Endothelial cell of umbilical vein (primary cell): Measurements from ENCODE around the gene KAT6B. TPM values are rescaled to one million over a fixed set of nuclear protein-coding genes. Genes with fewer than 3 reads are reported as not detected.

Source experiments
- BruUV-seq: library from RNA; stranded (reverse); fragments of 400-500 nt; replicated peaks from 2 replicates; lab custom pipeline; 2021; lab: Mats Ljungman, UMichigan
- CTCF ChIA-PET: fragments of 300-600, 350-600 bp; sonication (Branson Sonifier 250); formaldehyde crosslinking; loops from one replicate; lab custom pipeline; 2021; ENCODE audit warnings: antibody characterized with exemption, inconsistent platforms; lab: Charles Lee
- POLR2A ChIA-PET: fragments of 300-600, 350-600 bp; sonication (Branson Sonifier 250); formaldehyde crosslinking; loops from one replicate; lab custom pipeline; 2021; ENCODE audit warnings: antibody characterized with exemption, inconsistent platforms; lab: Charles Lee
- DNase-seq: peaks from one replicate; pipeline ENCODE4 v3.0.0-alpha.2; 2011; ENCODE audit warnings: low read depth, low spot score
- FAIRE-seq: peaks from 2 replicates; lab custom pipeline; 2011; peaks lifted over from hg19 to GRCh38; lab: Jason Lieb, UNC
- H2AFZ ChIP-seq: 2 replicates; pipeline ENCODE4 v1.6.0; 2012; ENCODE audit warnings: low read depth, low read length, control low read depth, inconsistent platforms
- H3K27ac ChIP-seq: 2 replicates; pipeline ENCODE4 v1.5.1; 2011; ENCODE audit warnings: low read depth, mild to moderate bottlenecking, control low read depth, low read length, moderate library complexity; ENCODE audit not compliant: insufficient read depth
- H3K27me3 ChIP-seq, 2 experiments: 2 replicates each; pipeline versions ENCODE4 v1.6.0 to v1.6.1; 2011; ENCODE audit warnings: low read length in 2 of 2, mixed read lengths in 1 of 2; ENCODE audit not compliant: control insufficient read depth in 2 of 2, insufficient read depth in 2 of 2
- H3K36me3 ChIP-seq, 2 experiments: 2 replicates in 1 of 2; 3 replicates in 1 of 2; pipeline ENCODE4 v1.5.1; 2011; ENCODE audit warnings: low read length in 2 of 2, mild to moderate bottlenecking in 1 of 2, moderate library complexity in 1 of 2; ENCODE audit not compliant: control insufficient read depth in 2 of 2, insufficient read depth in 2 of 2; ENCODE audit errors: extremely low read depth in 1 of 2
- H3K4me1 ChIP-seq: 3 replicates; pipeline ENCODE4 v1.5.1; 2011; ENCODE audit warnings: mild to moderate bottlenecking, low read length; ENCODE audit not compliant: control insufficient read depth, insufficient read depth; ENCODE audit errors: extremely low read depth
- H3K4me2 ChIP-seq: 2 replicates; pipeline ENCODE4 v1.6.1; 2011; ENCODE audit warnings: low read length, control low read depth, mixed read lengths; ENCODE audit not compliant: insufficient read depth
- H3K4me3 ChIP-seq, 3 experiments: fragments of 200-600 bp in 1 of 3; sonication (generic), shearing (Covaris generic) in 1 of 3; replicated peaks in 1 of 3; 2 replicates each; pipeline ENCODE4 v1.5.1; 2011 to 2016; ENCODE audit warnings: control low read depth in 3 of 3, low read length in 3 of 3, mild to moderate bottlenecking in 2 of 3, inconsistent platforms in 1 of 3, low read depth in 1 of 3, moderate library complexity in 1 of 3; ENCODE audit not compliant: insufficient read depth in 1 of 3
- H3K79me2 ChIP-seq: 2 replicates; pipeline ENCODE4 v1.6.0; 2012; ENCODE audit warnings: low read length, inconsistent platforms; ENCODE audit not compliant: control insufficient read depth, insufficient read depth
- H3K9ac ChIP-seq: replicated peaks from 2 replicates; pipeline ENCODE3; 2011; ENCODE audit warnings: low read length, control low read depth; ENCODE audit not compliant: insufficient read depth; ENCODE audit errors: extremely low read depth
- H3K9me1 ChIP-seq: replicated peaks from 3 replicates; pipeline ENCODE4 v1.6.0; 2011; ENCODE audit warnings: mild to moderate bottlenecking, low read length; ENCODE audit not compliant: control insufficient read depth, insufficient read depth; ENCODE audit errors: extremely low read depth
- H3K9me3 ChIP-seq: replicated peaks from 2 replicates; pipeline ENCODE4 v1.5.1; 2012; ENCODE audit warnings: low read length, inconsistent platforms; ENCODE audit not compliant: control insufficient read depth, insufficient read depth
- H4K20me1 ChIP-seq: replicated peaks from 2 replicates; pipeline ENCODE3; 2011; ENCODE audit warnings: mild to moderate bottlenecking, low read length; ENCODE audit not compliant: control insufficient read depth, insufficient read depth; ENCODE audit errors: extremely low read depth
- CTCF ChIP-seq, 2 donors: IDR thresholded peaks; 1 replicate in 1 of 2; 2 replicates in 1 of 2; pipeline ENCODE4 v1.5.1; 2011; ENCODE audit warnings: low read length in 2 of 2, mild to moderate bottlenecking in 2 of 2, moderate library complexity in 2 of 2, control low read depth in 1 of 2, inconsistent platforms in 1 of 2, low read depth in 1 of 2; ENCODE audit not compliant: insufficient read depth in 1 of 2; ENCODE audit errors: extremely low read depth in 1 of 2
- EZH2 ChIP-seq: IDR thresholded peaks from 2 replicates; pipeline ENCODE4 v1.6.1; 2012; ENCODE audit warnings: borderline replicate concordance, low read depth, mild to moderate bottlenecking, moderate library complexity, low read length, inconsistent platforms; ENCODE audit not compliant: severe bottlenecking
- FOS ChIP-seq: IDR thresholded peaks from 2 replicates; pipeline ENCODE4 v1.6.1; 2011; ENCODE audit warnings: mild to moderate bottlenecking, low read length, moderate library complexity, borderline replicate concordance; ENCODE audit not compliant: insufficient read depth
- GATA2 ChIP-seq: IDR thresholded peaks from 2 replicates; pipeline ENCODE4 v1.7.0; 2011; ENCODE audit warnings: low read depth, mild to moderate bottlenecking, moderate library complexity, mixed read lengths, low read length; ENCODE audit not compliant: insufficient read length, insufficient read depth
- JUN ChIP-seq: IDR thresholded peaks from 2 replicates; pipeline ENCODE4 v1.6.1; 2011; ENCODE audit warnings: borderline replicate concordance, low read depth; ENCODE audit not compliant: insufficient read length, insufficient read depth
- MAX ChIP-seq: IDR thresholded peaks from 2 replicates; pipeline ENCODE4 v1.6.1; 2011; ENCODE audit not compliant: insufficient read depth, insufficient read length
- MYC ChIP-seq: IDR thresholded peaks from one replicate; pipeline ENCODE4 v1.6.1; 2011; ENCODE audit warnings: mild to moderate bottlenecking, low read depth, low read length
- POLR2A ChIP-seq: IDR thresholded peaks from 2 replicates; pipeline ENCODE4 v1.6.1; 2012; ENCODE audit warnings: low read depth, mild to moderate bottlenecking, control low read depth, low read length
- POLR2AphosphoS5 ChIP-seq: IDR thresholded peaks from 2 replicates; pipeline ENCODE4 v1.6.1; 2012; ENCODE audit warnings: low read depth, mild to moderate bottlenecking, control low read depth, low read length, moderate library complexity; ENCODE audit not compliant: insufficient read depth
- dilution Hi-C: fragments of 300-500 bp; cut with MboI; formaldehyde crosslinking; loops from one replicate; pipeline ENCODE4 v1.15.0; 2019; ENCODE audit warnings: low sequenced_read_pairs; ENCODE audit not compliant: extremely low pct_ligation_motif_present
- intact Hi-C: fragments of 100-400 bp; cut with micrococcal nuclease; formaldehyde crosslinking; loops from one replicate; pipeline ENCODE4 v1.10.0; 2022
- polyA plus RNA-seq, 4 experiments: library from polyadenylated mRNA; depleted of rRNA in 3 of 4; stranded (reverse) in 3 of 4; unstranded in 1 of 4; fragments of >200 nt; gene quantifications; 2 replicates each; pipeline versions ENCODE4 v1.2.1 to v1.2.3, GENCODE V29; 2011 to 2012; ENCODE audit warnings: missing spikeins in 1 of 4
- total RNA-seq: library from RNA; stranded (reverse); gene quantifications from 2 replicates; pipeline ENCODE4 v1.2.3, GENCODE V29; 2021

KAT6B gene
- total and polyA plus RNA-seq, 2 donors (not counting 3 experiments of a cell fraction or from before 2014, with no cell fraction given): 4.5 to 17.0 TPM

- no peaks in the 10 kb centered on the region for H4K20me1 ChIP-seq
- no peaks in the 10 kb centered on the region for H3K79me2 ChIP-seq
- intact Hi-C loops (no loop called here), dilution Hi-C loops (no loop called here)
- ChIA-PET POLR2A (interaction anchor here (0.5 kb wide), 1 partner anchor 1565 kb away, joined by 6 read pairs; no protein-coding TSS in a partner anchor), CTCF (interaction anchor here (0.8 to 1.6 kb wide), 5 partner anchors 9 to 910 kb away, joined by 3 to 8 read pairs (median 3); partner anchors contain the start of gene COMTD1)
- no peaks in the 10 kb centered on the region for H3K9me1 ChIP-seq
- no peaks in the 10 kb centered on the region for H3K9me3 ChIP-seq
- no peak overlapping the region for H3K9ac ChIP-seq
- H3K4me3 ChIP-seq: no peak overlapping the region
- H3K4me2 ChIP-seq: no peak overlapping the region
- H3K4me1 ChIP-seq: peaks cover 4% of the 10 kb centered on the region
- H3K27ac ChIP-seq: no peak overlapping the region
- H2AFZ ChIP-seq: no peak overlapping the region
- FAIRE-seq: peak; percentile 38
- BruUV-seq: no TSS peak
- no peak for TF ChIP-seq POLR2AphosphoS5
- no peak for TF ChIP-seq GATA2
- TF ChIP-seq FOS: no peak
- no peak for TF ChIP-seq MYC
- no peak for TF ChIP-seq JUN
- DNase-seq: no peak
- H3K36me3 ChIP-seq: peaks cover 0 to 12% of the 10 kb centered on the region in 2 experiments
- H3K27me3 ChIP-seq: no peaks in the 10 kb centered on the region
Observed at GRCh38 chr10:75032119-75032518, 205.7 kb downstream of the KAT6B start.

GRCh38 chr10:75032813-75033212 lies 206.4 kb downstream of the KAT6B start:
- Histone ChIP-seq H4K20me1 (no peaks in the 10 kb centered on the region), H3K36me3 (peaks cover 0 to 12% of the 10 kb centered on the region in 2 experiments), H3K9me3 (no peaks in the 10 kb centered on the region), H3K79me2 (no peaks in the 10 kb centered on the region), H3K9me1 (no peaks in the 10 kb centered on the region), H3K4me3 (no peak overlapping the region), H3K4me2 (no peak overlapping the region), H3K27ac (no peak overlapping the region), H3K9ac (no peak overlapping the region), H3K4me1 (peaks cover 4% of the 10 kb centered on the region), H2AFZ (no peak overlapping the region), H3K27me3 (no peaks in the 10 kb centered on the region)
- DNase-seq: no peak
- dilution Hi-C loops (no loop called here), intact Hi-C loops (no loop called here)
- CTCF ChIA-PET: interaction anchor here (1.7 kb wide), 1 partner anchor 66 kb away, joined by 3 read pairs; no protein-coding TSS in a partner anchor
- POLR2A ChIA-PET: no interaction called here
- FAIRE-seq: no peak
- TF ChIP-seq POLR2A (no peak), FOS (no peak), MYC (no peak), CTCF (IDR thresholded peaks at IDR 0.05; ENCODE audit: extremely low read depth in 1 of 2, insufficient read depth in 1 of 2, low read depth in 1 of 2, low read length in 2 of 2) (no peak), EZH2 (no peak), GATA2 (no peak), POLR2AphosphoS5 (no peak), JUN (no peak), MAX (no peak)
- no TSS peak for BruUV-seq
